Retinal pigment epithelial cell (primary cell): ENCODE measurements around the gene SRGAP1.

Experiments
- DNase-seq: peaks from one replicate; pipeline ENCODE4 v3.0.0-alpha.2; 2010; ENCODE audit warnings: low read depth
- H3K4me3 ChIP-seq: 2 replicates; pipeline ENCODE4 v1.5.1; 2011; ENCODE audit warnings: mild to moderate bottlenecking, low read length, control low read depth, moderate library complexity
- TF ChIP-seq, protein P1 (sequence below): conservative IDR thresholded peaks from 2 replicates; pipeline ENCODE4 v1.5.1; 2011; ENCODE audit warnings: low read depth, low read length, control low read depth, inconsistent platforms

The SRGAP1 gene

DNA sequence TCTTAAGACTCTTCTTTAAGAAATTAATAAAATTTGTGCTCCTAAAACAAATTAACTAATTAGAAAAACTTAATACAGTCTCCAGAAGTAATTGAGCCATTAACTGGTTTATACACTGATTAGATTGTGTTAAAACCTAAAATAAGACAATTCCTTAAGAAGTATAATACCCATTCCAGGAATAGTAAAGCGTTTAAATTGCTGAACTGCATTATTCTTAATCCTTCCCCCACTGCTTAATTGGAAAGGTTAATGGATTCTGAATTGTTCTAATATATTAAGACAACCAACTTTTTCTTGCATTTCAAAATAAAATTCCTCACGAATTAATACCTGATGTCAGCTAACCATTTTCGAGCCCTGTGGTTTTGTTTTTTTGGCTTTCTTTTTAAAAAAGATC is 249.2 kb downstream of the SRGAP1 start:
- no peak overlapping the region for H3K4me3 ChIP-seq
- TF ChIP-seq, protein P1, sequence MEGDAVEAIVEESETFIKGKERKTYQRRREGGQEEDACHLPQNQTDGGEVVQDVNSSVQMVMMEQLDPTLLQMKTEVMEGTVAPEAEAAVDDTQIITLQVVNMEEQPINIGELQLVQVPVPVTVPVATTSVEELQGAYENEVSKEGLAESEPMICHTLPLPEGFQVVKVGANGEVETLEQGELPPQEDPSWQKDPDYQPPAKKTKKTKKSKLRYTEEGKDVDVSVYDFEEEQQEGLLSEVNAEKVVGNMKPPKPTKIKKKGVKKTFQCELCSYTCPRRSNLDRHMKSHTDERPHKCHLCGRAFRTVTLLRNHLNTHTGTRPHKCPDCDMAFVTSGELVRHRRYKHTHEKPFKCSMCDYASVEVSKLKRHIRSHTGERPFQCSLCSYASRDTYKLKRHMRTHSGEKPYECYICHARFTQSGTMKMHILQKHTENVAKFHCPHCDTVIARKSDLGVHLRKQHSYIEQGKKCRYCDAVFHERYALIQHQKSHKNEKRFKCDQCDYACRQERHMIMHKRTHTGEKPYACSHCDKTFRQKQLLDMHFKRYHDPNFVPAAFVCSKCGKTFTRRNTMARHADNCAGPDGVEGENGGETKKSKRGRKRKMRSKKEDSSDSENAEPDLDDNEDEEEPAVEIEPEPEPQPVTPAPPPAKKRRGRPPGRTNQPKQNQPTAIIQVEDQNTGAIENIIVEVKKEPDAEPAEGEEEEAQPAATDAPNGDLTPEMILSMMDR = no peak
- peak; percentile 55 for DNase-seq

DNA sequence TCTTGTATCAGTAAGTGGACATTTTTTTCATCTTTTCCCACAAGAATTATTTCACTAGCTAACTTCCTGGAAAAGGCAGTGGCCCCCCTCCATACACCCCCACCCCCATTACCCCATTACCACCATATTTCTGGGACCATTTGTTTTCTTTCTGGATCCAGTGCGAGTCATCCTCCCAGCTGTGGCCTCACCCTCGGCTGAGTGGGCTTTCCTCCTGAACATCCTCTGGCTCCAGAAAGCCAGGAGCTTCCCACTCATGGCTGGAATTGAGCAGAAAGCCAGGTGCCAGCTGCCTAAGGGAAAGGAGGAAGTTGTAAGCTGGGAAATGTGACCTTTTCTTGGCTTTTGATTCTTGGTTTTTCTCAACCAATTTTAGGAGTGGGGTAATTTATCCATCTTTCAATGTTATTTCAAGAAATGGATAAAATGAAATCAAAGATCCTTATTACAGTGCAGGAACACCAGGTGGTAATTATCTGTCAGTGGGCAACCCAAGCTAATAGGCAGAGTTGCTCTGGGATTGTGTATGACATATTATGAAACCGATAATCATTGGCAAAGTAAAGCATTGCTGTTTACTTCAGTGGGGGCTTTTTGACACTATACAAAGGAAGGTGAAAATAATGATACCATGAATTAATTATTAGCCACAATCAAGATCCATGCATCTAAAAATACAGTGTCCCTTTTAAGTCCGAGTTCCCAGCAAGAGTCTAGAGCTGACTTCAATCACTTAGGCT is 253.0 kb downstream of the SRGAP1 start:
- no peak for DNase-seq
- H3K4me3 ChIP-seq = no peak overlapping the region
- TF ChIP-seq, protein P1 = no peak

DNA sequence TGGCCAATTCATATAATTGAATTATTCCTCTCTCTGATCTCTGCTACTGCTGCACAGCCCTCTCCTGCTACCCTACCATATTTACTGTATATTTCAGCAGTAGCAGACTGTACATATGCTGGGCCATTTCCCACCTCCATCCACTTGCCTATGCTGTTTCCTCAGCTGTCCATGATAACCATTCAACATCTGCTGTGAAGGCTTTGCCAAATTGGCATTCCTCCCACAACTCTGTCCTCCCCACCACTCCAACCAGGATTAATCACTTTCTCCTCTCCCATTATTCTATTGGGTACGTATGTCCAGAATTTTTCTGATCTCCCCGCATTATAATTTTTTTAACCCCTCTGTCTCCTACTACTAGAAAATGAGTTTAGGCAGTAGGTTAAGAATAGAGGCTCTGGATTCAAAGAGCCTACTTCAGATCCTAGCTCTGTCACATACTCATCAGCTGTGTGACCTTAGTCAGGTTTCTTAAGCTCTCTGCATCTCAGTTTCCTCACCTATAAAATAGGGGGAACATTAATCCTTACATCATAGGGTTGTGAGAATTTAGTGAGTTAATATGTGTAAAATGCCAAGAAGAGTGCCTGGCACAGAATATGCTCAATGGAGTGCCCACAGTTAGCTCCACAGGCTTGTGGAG is 254.3 kb downstream of the SRGAP1 start:
- DNase-seq = no peak
- H3K4me3 ChIP-seq = no peak overlapping the region
- TF ChIP-seq, protein P1 = no peak

DNA sequence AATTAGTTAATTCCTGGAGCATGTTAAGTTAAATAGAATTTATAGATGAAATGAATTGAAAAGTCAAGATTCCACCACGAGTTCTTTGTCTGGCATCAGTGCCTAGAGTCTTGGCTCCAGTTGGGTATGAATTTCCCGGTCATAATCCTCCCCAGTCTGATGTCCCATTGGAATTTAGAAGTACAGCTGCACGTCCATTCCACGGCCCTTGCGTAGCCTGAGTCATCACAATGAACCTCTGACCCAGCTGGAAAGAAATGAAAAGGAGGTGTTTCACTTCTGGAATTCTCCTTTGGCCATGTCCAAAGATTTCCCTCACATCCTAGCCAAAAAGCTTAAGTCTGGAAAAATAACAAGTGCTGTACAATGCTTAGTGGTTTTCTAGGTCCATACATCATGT is 254.9 kb downstream of the SRGAP1 start:
- DNase-seq = peak; percentile 88
- TF ChIP-seq, protein P1 = no peak
- H3K4me3 ChIP-seq = no peak overlapping the region

DNA sequence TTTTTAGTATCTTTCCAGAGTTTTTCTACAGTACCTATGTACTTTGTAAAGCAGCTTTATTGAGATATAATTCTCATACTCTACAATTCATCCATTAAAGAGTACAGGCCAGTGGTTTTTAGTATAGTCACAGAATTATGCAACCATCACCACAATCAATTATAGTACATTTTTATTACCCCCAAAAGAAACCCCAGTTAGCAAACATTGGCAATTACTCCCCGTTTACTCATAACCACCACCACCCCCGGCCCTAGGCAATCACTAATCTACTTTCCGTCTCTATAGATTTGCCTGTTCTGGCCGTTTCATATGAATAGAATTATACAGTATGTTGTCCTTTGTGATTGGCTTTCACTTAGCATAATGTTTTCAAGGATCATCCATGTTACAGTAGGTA is 257.8 kb downstream of the SRGAP1 start:
- TF ChIP-seq, protein P1 = no peak
- no peak for DNase-seq
- H3K4me3 ChIP-seq = no peak overlapping the region

DNA sequence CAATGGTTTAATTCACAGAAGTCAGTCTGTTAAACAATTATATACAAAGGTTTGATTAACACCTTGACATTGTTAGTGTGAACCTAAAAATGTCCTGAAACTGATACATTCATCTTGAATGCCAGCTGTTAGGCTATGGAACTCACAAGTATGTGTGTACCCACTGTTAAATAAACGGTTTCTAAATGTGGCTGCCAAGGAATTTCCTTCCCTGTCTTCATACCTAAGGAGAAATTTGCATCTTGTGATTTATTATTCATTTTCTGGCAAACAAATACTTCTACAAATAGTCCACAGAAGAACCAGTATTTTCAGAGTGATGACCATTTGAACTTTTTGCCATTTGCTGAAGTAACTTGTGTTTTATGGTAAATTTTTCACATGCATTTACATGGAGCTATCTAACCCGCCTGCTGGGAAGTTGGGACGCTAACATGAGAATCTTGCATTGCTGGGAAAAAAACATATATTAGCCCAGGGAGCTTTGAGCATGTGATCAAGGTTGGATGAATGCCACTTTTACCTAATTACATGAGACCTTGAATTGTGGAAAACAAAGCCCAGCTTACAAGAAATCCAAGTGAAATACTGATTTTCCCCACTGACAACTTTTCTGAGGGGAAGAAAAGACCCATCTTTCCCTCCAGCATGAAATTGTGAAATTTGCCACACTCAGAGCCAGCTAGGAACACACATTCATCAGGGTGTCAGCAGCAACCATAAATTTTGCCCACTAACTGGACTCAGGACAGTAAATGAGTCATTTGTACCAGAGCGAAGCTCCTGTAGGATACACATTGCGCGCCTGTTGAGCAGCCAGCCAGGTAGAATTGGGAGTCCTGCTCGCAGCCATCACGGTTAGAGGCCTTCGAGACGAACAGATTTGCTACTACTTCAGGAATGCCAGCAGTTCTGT is 259.6 kb downstream of the SRGAP1 start:
- no peak overlapping the region for H3K4me3 ChIP-seq
- TF ChIP-seq, protein P1 = no peak
- DNase-seq = no peak
